ENCODE measurements around the gene SOCS2.

SOCS2 gene

GRCh38 chr12:93550748-93551611, 21.5 kb upstream of the SOCS2 start:
- no peak for TF ChIP-seq CTCF (IDR thresholded peaks at IDR 0.05)

- TF ChIP-seq CTCF (IDR thresholded peaks at IDR 0.05) = no peak
Observed at GRCh38 chr12:93552427-93552826, 20.0 kb upstream of the SOCS2 start.

GRCh38 chr12:93563807-93564538, 8.5 kb upstream of the SOCS2 start:
- TF ChIP-seq CTCF (IDR thresholded peaks at IDR 0.05) = no peak; the same call in 1 of the 2 replicates

GRCh38 chr12:93565760-93566159, 6.7 kb upstream of the SOCS2 start:
- TF ChIP-seq CTCF (IDR thresholded peaks at IDR 0.05) = no peak

GRCh38 chr12:93567174-93567573, 5.3 kb upstream of the SOCS2 start:
- no peak for TF ChIP-seq CTCF (IDR thresholded peaks at IDR 0.05)

- TF ChIP-seq CTCF (IDR thresholded peaks at IDR 0.05) = no peak
Observed at GRCh38 chr12:93568091-93568490, 4.4 kb upstream of the SOCS2 start.

- TF ChIP-seq CTCF (IDR thresholded peaks at IDR 0.05) = no peak
Observed at GRCh38 chr12:93569301-93569655, 3.2 kb upstream of the SOCS2 start.

All from LNCAP (cell line).